ENCODE measurements around the gene GNB1L.
"Not testable (repeated sequence)": the region's sequence is repeated elsewhere in the genome, so short reads cannot be mapped to it uniquely, and the experiment has no call there.

The GNB1L gene

DNA sequence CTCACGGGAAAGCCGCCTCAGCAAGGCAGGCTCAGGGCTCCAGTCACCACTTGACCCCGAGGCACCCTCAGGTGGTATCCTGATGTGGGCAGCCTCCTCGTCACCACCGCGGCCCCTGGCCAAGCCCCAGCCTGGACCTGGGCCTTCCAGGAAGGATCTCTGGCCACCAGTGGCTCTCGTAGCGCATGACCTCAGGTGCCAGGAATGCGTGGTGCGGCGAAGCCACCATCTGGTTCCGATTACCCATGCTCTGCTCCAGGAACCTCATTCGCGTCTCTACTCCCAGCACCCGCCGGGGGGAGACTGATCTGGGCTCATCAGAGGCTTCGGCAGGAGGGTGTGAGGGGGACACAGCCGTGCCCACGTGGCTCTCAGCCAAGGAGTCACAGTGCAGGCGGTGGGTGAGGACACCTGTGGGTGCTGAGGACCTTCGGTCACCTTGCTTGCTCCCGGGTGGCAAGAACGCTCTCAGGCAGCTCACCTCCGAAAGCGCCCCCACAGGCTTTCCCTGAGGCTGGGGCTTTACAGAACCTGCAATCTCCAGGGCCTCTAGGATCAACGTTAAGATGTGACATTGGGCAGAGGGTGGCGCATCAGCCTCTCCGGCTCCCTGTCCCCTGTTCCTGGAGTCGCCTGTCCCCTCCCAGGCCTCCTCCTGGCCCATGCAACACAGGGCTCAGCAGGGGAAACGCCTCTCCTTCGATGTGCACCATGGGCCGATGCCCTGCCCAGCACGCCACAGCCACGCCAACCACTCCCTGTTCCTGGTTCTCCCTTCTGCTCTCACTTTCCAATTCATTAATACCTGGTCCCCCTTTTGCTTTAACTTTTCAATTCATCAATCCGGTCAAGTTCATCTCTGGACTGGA, 55.1 kb downstream of the GNB1L start:
- no peak for DNase-seq

DNA sequence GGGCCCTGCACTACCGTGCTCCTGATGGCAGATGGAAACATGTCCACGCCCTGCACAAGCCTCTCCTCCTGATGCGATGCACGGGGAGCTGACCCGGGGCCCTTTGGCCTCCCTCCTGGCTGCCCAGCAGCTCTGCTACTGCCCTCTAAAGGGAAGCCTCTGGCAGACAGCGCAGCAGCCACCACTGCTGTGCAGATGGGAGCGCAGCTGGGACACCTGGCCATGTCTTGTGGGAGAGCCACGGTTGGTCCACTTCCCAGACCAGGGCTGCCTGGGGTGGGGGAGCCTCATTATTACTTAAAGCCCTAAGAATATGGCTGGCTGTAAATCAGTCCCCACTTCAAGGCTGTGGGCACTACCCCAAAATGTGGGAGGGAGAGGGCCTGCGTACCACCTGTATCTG, 55.8 kb downstream of the GNB1L start:
- no peak for DNase-seq

DNA sequence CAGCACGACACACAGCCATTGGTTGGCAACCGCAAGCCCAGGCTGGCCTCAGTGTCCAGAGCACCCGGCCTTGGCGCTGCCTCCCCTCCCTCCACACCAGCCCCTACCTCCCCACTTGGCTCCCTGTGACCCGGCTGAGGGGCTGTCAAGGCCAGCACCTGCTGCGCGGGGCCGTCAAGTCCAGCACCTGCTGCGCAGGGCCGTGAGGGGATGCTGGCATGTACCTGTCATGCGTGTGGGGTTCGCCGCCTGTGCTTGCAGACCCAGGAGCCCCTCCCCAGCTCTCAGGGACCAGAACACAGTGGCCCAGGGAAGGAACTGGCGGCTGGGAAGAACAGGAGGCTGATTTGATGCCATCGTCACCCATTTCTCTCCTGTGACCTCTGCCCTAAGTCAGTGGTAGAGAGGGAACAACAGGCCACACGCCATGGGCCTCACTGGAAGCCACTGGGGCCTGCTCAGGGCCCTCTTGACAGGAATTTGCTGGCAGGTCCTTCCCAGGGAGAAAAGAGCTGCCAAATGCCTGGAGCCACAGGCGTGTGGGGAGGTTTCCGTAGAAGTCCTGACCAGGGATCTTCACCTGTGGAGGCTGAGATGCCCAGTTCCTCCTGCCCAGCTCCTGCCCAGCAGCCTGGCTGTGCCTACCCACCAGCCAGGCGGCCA, 56.5 kb downstream of the GNB1L start:
- DNase-seq = no peak

DNA sequence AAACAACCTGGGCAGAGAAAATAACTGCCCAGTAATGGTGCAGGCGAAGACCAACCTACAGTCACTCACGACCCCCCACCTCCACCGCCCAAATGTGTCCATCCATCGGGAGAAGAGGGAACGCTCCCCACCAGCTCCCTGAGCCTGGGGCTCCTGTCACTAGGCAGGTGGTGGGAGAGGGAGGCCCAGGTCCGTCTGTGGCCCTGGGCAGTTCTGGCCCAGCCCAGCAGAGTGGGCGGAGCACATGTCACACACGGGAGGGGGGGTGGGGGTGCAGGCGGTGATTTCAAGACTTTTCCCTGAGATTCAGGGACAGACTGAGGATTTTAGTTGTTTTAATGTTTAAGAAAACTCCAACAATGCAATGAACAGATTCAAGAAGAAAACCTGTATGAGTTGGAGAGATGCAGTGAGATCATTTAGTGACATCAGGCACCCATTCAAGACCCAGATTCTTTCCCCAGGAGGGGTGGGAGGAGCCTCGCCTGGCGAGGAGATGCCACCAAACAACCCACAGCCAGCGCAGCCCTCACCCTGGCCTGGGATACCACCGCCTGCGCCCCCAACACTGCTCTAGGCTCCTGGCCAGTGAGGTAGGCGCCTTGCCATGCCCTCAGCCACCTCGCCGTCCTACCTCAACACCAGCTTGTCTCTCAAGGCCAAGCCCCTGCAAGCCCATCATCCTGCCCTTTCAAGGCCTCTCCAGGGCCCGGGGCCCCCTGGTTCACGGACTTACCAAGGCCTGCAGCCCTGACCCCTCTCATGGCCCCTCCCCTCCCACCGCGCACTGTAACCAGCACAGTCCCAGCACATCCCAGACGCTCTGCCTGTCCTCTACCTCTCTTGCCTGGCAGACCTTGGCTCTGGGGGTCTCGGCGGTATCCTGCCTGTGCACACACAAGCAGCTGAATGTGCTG, 57.3 kb downstream of the GNB1L start:
- DNase-seq = no peak

DNA sequence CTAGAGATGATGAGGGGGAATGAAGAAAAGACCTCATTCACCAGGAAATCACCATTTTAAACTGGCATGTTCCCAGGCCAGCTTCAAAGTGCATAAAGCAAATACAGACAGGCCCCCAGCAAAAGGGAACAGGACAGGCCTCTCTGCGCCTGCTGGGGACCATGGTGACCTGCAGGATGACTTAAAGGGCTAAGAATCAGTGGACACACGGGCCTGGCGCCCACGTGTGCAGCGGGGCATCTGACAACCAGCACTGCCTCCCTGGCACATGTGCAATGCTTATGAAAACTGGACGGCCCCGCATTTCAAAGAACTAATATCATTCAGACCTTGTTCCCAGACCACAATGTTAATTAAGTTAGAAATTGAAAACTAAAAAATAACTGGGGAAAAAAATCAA, 58.5 kb downstream of the GNB1L start:
- DNase-seq = no peak

DNA sequence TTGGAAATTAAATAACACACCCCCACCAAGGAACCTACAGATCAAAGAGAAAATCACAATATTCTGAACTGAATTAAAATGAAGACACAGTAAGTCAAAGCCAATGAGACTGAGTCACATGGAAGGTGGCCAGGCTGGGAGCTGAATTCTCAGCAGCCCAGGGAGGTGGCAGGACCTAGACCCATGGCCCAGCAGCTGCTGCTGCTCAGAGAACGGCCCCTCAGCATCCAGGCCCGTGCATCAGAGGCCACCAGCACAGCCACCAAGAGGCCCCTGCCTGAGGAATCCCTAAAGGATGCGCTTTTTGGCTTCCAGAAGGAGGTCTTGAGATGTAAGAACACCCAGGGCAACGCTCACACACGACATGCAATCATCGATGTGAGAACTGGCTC, 59.1 kb downstream of the GNB1L start:
- peak in 2 of 56 donors; percentile 4 to 11 for DNase-seq

DNA sequence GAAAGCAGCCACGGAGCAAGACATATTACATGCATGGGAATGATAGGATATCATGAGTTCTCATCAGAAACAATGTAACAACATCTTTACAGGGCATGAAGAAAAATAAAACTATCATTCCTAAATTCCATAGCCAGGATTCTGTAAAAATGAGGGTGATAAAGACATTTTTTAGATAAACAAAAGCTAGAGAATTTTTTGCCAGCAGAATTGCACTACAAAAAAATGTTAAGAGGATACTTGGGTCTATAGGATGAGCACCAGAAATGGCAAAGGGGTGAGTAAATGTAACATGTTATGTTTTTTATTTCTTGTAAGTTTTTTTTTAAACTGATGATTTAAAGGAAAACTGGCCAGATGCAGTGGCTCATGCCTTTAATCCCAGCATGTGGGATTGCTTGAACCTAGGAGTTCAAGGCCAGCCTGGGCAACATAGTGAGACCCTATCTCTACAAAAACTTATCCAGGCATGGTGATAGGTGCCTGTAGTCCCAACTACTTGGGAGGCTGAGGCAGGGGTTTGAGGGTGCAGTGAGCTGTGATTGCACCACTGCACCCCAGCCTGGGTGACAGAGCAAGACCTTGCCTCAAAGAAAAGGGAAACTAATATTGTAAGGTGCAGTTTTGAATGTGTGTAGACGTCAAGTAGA, 60.9 kb downstream of the GNB1L start:
- no peak for DNase-seq

DNA sequence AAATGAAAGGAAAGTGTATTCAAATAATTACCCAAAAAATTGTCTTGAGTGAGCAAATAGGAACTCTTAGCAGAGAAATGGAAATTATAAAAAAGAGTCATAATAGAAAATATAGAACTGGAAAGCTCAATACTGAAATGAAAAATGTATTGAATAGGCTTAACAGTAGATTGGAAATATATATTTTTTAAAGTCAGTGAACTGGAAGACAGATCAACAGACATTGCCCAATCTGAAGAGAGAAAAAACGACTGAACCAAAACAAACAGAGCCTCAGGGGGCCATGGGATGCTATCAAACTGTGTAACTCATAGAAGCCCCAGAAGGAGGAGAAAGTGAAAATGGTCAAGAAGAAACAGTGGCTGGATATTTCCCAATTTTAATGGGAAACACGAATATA, 61.5 kb downstream of the GNB1L start:
- DNase-seq = no peak

DNA sequence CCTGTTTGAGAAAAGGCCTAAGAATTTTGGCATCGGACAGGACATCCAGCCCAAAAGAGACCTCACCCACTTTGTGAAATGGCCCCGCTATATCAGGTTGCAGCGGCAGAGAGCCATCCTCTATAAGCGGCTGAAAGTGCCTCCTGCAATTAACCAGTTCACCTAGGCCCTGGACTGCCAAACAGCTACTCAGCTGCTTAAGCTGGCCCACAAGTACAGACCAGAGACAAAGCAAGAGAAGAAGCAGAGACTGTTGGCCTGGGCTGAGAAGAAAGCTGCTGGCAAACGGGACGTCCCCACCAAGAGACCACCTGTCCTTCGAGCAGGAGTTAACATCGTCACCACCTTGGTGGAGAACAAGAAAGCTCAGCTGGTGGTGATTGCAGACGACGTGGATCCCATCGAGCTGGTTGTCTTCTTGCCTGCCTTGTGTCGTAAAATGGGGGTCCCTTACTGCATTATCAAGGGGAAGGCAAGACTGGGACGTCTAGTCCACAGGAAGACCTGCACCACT, 62.2 kb downstream of the GNB1L start:
- DNase-seq = not testable (repeated sequence)

DNA sequence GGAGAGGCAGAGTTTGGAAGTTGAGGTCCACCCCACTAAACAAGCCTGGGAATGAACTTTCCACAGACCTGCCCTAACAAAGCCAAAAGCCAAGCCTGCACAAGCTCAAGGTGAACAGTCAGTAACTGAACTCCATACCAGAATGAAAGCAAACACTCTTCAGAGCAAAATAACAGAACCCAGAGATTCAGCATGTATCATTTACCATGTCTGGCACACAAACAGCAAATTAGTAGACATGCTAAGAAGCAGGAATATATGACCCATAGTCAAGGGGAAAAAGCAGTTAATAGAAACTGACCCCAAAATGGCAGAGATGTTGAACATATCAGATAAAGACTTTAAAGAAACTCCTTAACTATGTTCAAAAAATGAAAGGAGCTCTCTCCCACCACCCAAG, 62.8 kb downstream of the GNB1L start:
- DNase-seq = no peak

DNA sequence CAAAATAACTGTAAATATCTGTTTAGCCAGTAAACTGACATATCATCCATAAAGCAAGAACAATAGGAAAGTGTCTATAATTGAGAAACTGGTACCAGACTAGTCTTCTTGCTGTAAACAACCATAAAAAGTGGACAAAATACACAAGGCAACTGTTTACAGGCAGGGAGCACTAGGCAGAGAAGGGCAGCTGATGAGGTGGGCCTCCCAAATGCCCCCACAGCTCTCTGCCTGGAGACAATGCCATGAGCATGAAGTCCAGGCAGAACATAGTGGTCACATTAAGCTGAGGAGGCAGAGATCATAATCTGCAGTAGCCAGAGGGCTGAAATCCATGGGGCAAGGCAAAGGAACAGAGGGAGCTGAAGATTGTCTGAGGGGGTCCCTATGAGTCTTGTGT, 63.4 kb downstream of the GNB1L start:
- no peak for DNase-seq

DNA sequence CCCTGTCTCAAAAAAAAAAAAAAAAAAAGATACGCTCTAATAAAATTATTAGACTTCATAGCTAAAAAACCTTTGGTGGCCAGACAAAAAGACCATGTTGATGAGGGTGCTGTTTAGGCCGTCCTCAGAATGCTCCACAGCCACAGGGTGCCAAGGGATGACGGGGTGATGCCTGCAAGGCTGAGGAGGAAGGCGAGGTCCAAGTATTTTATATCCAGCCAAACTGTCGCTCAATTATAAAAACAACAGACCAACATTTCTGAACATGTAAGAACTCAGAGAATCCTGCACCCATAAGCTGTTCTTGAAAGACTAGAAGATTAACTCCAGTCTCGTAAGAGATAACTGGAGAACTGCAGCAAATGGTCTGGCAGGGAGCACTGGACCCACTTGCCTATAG, 64.8 kb downstream of the GNB1L start:
- DNase-seq = no peak

DNA sequence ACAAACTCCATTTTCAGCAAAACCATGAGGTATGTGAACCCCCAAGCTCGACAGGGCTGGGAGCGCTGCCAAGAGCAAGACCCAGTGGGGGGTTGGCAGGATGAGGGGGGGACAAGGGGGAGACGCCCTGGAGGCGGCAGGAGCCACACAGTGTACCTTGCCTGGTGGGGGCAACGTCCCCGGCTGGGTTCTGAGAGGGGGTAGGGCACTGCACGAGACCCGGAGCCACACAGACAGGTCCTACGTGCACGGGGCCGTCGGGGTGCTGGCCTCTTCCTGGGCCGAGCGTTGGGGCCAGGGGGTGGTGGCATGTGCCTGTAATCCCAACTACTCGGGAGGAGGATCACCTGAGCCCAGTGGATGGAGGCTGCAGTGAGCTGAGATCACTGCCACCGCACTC, 65.3 kb downstream of the GNB1L start:
- DNase-seq = no peak

DNA sequence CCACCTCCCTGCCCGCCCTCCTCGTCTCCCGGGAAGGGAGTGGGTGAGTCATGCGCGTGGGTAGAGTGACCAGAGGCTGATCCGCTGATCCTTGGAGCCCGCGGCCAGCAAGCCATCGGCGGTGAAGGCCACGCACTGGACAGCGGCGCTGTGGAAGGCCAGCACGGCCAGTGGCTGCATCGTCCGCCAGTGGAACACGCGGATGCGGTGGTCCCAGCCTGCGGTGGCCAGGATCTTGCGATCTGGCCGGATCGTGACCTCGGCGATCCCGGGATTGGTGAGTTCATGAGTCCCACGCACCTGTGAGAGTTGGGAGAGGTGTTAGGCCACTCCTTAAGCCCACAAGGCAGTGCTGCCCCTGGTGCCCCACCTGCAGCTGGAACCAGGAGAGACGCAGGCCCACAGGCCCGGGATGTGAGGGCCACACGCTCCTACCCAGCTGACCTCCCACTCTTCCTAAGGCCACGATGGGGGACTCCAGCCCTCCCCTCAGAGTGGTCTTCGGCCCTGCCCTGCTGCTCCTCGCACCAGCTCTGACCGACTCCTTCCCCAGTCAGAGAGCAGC, 65.9 kb downstream of the GNB1L start:
- no peak for DNase-seq

DNA sequence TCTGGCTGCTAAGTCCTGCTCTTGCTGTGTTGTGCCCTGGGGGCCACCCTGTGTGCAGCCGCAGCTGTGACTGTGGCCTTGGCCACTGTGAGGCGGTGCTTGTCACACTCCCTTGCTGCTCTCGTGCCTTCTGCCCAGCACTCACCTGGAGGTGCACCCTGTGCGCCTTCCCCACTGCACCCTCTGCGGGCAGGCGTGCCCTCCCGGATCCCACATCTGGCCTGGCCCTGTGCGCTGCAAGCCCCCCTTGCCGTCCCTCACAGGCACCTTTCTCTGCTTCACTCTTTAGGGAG, 66.9 kb downstream of the GNB1L start:
- no peak for DNase-seq

DNA sequence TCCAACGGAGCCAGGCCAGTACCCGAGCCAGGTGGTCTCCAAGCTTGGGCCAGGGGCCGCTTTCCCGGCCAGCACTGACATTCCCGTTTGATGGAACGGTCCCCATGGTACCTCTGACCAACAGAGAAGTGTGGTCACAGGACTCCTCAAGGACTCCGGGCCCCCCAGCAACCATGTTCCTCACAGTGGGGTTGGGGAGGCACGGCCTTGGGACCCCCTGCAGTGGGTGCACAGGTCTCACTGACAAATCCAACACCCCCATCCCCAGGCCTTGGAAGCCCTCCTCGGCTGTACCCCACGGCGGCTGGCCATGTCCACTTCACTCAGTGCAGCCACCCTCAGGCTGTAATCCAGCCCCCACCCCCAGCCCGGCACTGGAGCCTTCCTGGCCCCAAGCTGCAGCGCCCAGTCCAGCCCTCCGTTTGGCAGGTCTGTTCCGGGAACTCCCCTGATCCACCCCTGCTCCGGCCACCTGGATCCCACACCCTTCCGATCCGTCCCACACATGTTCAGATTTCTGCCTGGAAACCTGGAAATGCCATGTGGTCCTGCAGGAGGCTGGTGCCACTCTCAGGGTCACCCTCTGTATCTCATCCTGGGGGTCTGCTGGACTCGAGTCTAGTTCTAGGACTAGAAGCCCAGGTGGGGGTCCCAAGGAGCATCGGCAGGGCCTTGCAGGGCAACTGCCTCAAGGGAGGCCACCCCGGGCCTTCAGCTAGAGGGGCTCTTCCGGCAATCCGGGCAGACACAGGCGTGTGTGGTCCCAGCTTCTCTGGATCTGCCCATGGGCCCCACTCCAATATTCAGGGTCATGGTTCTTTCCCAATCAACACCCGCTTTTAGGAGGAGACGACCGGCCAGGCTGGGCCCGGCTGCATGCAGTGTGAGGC, 67.5 kb downstream of the GNB1L start:
- DNase-seq = no peak

DNA sequence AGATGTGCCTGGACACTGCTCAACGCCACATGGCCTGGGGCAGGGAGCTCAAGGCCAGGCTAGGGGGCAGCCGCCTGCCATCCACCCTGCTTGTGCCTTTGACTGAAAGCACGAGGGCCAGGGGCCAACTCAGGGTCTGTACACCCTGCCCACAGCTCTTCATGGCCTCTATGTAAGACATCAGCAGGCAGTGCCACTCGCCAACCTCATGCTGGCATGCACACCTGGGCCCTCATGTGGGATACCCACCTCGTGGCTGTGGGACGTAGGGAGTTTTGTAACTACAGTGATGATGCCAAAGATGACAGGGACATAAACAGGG, 68.4 kb downstream of the GNB1L start:
- no peak for DNase-seq

DNA sequence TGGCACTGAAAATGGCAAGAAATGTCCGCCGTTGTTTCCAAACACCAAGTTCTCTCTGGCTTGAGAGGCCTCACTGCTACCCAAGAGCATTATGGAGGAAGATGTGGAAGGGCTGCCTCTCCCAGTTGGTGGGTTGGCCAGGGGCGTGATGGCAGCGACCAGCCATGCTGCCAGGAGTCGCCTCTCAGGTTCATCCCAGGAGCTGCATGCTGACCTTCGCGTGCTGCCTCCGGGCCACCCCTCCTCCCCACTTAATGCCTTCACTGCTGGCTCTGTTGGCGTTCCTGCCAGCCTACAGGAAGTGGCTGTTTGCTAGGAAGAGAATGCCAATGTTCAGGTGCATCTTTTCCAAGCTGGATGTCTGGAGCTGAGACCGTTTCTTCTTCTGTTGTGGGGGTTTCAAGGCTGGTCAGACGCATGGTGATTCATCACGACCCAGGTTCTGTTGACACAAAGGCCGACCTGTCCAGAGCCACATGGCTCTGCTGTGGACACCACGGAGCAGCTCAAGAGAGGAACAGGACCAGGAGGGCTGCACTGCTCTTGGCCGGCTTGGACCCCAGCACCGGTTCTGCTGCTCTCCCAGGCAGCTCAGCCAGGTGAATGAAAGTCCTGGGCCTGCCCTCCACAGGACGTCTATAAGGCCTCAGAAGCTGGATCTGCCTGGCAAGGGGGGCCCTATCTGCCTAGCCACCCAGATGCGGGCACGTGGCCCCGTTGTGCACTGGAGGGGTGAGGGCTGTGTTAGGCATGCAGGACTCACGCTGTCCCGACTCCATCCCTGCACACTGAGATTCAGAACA, 69.0 kb downstream of the GNB1L start:
- no peak for DNase-seq

Measured in nucleus accumbens (tissue), 56 donors.